Measurements from ENCODE around the gene ATP2A2. TPM values are rescaled to one million over a fixed set of nuclear protein-coding genes. Genes with fewer than 3 reads are reported as not detected.
"Not testable (repeated sequence)": the region's sequence is repeated elsewhere in the genome, so short reads cannot be mapped to it uniquely, and the experiment has no call there.

ATP2A2 gene
- total RNA-seq, 4 donors from 2014 or later = 128 to 185 (median 178) TPM

GRCh38 chr12:110253176-110253575, 27.9 kb upstream of the ATP2A2 start:
- in situ Hi-C loops (cut with MboI; ENCODE audit: low pct_ligation_motif_present in 1 of 4, low pct_unique_long_range_greater_than_20kb in 1 of 4, low sequenced_read_pairs in 3 of 4) = no loop called here
- Histone ChIP-seq H3K27ac (peak overlapping the region in 2 of 4 donors; percentile 10 to 44), H3K4me1 (peaks cover 17 to 39% (median 30%) of the 10 kb centered on the region in 4 donors), H3K27me3 (no peaks in the 10 kb centered on the region), H3K9me3 (no peaks in the 10 kb centered on the region), H3K4me3 (no peak overlapping the region), H3K36me3 (no peaks in the 10 kb centered on the region)
- peak; percentile 33 for DNase-seq
- intact Hi-C loops (cut with DNase I; ENCODE audit: low total_unique reads) = no loop called here
- WGBS, 2 donors (ENCODE audit: low coverage in 1 of 2) = 69% methylated on average over 9 of the region's 9 CpGs; no CpG with 5 or more reads in 1 of the 2 donors
- TF ChIP-seq CTCF (IDR thresholded peaks at IDR 0.05) = no peak
- no peak for TF ChIP-seq EP300 (IDR thresholded peaks at IDR 0.05; ENCODE audit: low read depth)
- TF ChIP-seq POLR2A (IDR thresholded peaks at IDR 0.05) = no peak
- no peak for TF ChIP-seq POLR2AphosphoS5 (IDR thresholded peaks at IDR 0.05)

GRCh38 chr12:110254971-110255540, 26.0 kb upstream of the ATP2A2 start:
- peaks cover 0 to 21% (median 11%) of the 10 kb centered on the region in 4 donors for H3K4me1 ChIP-seq
- H3K36me3 ChIP-seq = no peaks in the 10 kb centered on the region
- 73% methylated on average over 6 of the region's 6 CpGs; no CpG with 5 or more reads in 1 of the 2 donors for WGBS, 2 donors (ENCODE audit: low coverage in 1 of 2)
- H3K27me3 ChIP-seq = no peaks in the 10 kb centered on the region
- peak overlapping the region in 1 of 4 donors; percentile 14 for H3K27ac ChIP-seq
- peak; percentile 37 for DNase-seq
- TF ChIP-seq EP300 (IDR thresholded peaks at IDR 0.05; ENCODE audit: low read depth) (no peak), POLR2A (IDR thresholded peaks at IDR 0.05) (no peak), POLR2AphosphoS5 (IDR thresholded peaks at IDR 0.05) (no peak), CTCF (IDR thresholded peaks at IDR 0.05) (no peak)
- H3K9me3 ChIP-seq = no peaks in the 10 kb centered on the region
- no peak overlapping the region for H3K4me3 ChIP-seq
- in situ Hi-C loops (cut with MboI; ENCODE audit: low pct_ligation_motif_present in 1 of 4, low pct_unique_long_range_greater_than_20kb in 1 of 4, low sequenced_read_pairs in 3 of 4) (no loop called here), intact Hi-C loops (cut with DNase I; ENCODE audit: low total_unique reads) (no loop called here)

GRCh38 chr12:110255890-110256456, 25.1 kb upstream of the ATP2A2 start:
- H3K4me3 ChIP-seq; intact Hi-C loops (cut with DNase I; ENCODE audit: low total_unique reads); H3K36me3 ChIP-seq; in situ Hi-C loops (cut with MboI; ENCODE audit: low pct_ligation_motif_present in 1 of 4, low pct_unique_long_range_greater_than_20kb in 1 of 4, low sequenced_read_pairs in 3 of 4); DNase-seq; H3K27me3 ChIP-seq; H3K9me3 ChIP-seq: not testable (repeated sequence)
- Histone ChIP-seq H3K27ac (peak overlapping the region in 1 of 4 donors; percentile 39), H3K4me1 (peaks cover 0 to 12% (median 5%) of the 10 kb centered on the region in 4 donors)
- 83 to 89% methylated on average over 9 to 11 of the region's 11 CpGs for WGBS, 2 donors (ENCODE audit: low coverage in 1 of 2)

- TF ChIP-seq EP300 (IDR thresholded peaks at IDR 0.05; ENCODE audit: low read depth) (no peak), POLR2AphosphoS5 (IDR thresholded peaks at IDR 0.05) (no peak), CTCF (IDR thresholded peaks at IDR 0.05) (no peak), POLR2A (IDR thresholded peaks at IDR 0.05) (no peak)
- Histone ChIP-seq H3K9me3 (no peaks in the 10 kb centered on the region), H3K27ac (peak overlapping the region; percentile 13 to 48 (median 38)), H3K36me3 (no peaks in the 10 kb centered on the region), H3K27me3 (no peaks in the 10 kb centered on the region), H3K4me1 (peaks cover 0 to 12% (median 5%) of the 10 kb centered on the region in 4 donors), H3K4me3 (no peak overlapping the region)
- intact Hi-C loops (cut with DNase I; ENCODE audit: low total_unique reads) (no loop called here), in situ Hi-C loops (cut with MboI; ENCODE audit: low pct_ligation_motif_present in 1 of 4, low pct_unique_long_range_greater_than_20kb in 1 of 4, low sequenced_read_pairs in 3 of 4) (no loop called here)
- no peak for DNase-seq
- 76% methylated on average over 12 of the region's 12 CpGs; no CpG with 5 or more reads in 1 of the 2 donors for WGBS, 2 donors (ENCODE audit: low coverage in 1 of 2)
These were observed 24.1 kb upstream of the ATP2A2 start for GRCh38 chr12:110256780-110257431.
